HepG2 (cell line): ENCODE data around the gene MAPK6.

Experiments
- CHCHD3 ChIP-seq: sonication (generic); formaldehyde crosslinking; IDR thresholded peaks from 2 replicates; pipeline ENCODE4 v1.8.0; 2022; ENCODE audit warnings: mild to moderate bottlenecking, missing genetic modification reagents, moderate library complexity
- CHD2 ChIP-seq: IDR thresholded peaks from 2 replicates; pipeline ENCODE4 v1.6.1; 2011; ENCODE audit warnings: low read depth, low read length, improper control_type of control experiment
- CTCF ChIP-seq: sonication (generic); formaldehyde crosslinking; IDR thresholded peaks from 2 replicates; pipeline ENCODE4 v1.5.0; 2020; ENCODE audit warnings: mild to moderate bottlenecking, missing genetic modification reagents, moderate library complexity
- KLF12 ChIP-seq: sonication (generic); formaldehyde crosslinking; IDR thresholded peaks from 2 replicates; pipeline ENCODE4 v1.4.0; 2020; ENCODE audit warnings: missing genetic modification reagents, borderline replicate concordance
- MYPOP ChIP-seq: sonication (generic); formaldehyde crosslinking; IDR thresholded peaks from 2 replicates; pipeline ENCODE4 v1.8.1; 2023; ENCODE audit warnings: mild to moderate bottlenecking, moderate library complexity, missing genetic modification reagents
- NFYB ChIP-seq: sonication (generic); formaldehyde crosslinking; IDR thresholded peaks from 2 replicates; pipeline ENCODE4 v1.4.0; 2020; ENCODE audit warnings: missing genetic modification reagents
- PATZ1 ChIP-seq: sonication (generic); formaldehyde crosslinking; IDR thresholded peaks from 2 replicates; pipeline ENCODE4 v1.4.0; 2020; ENCODE audit warnings: missing genetic modification reagents
- PTBP1 ChIP-seq: fragments of 200-400 bp; formaldehyde crosslinking; IDR thresholded peaks from 2 replicates; pipeline ENCODE4 v1.6.1; 2018; ENCODE audit warnings: low read length, low read depth; ENCODE audit not compliant: poor library complexity, severe bottlenecking
- RELA ChIP-seq: sonication (generic); formaldehyde crosslinking; IDR thresholded peaks from 2 replicates; pipeline ENCODE4 v1.4.0; 2020; ENCODE audit warnings: missing genetic modification reagents
- SNAPC2 ChIP-seq: sonication (generic); formaldehyde crosslinking; IDR thresholded peaks from 2 replicates; pipeline ENCODE4 v1.8.1; 2022; ENCODE audit warnings: mild to moderate bottlenecking, missing genetic modification reagents
- YY1 ChIP-seq: IDR thresholded peaks from 2 replicates; pipeline ENCODE4 v1.6.1; 2011; ENCODE audit warnings: low read length, low read depth, moderate library complexity, mild to moderate bottlenecking; ENCODE audit not compliant: insufficient read depth, insufficient replicate concordance
- ZBTB4 ChIP-seq: sonication (generic); formaldehyde crosslinking; IDR thresholded peaks from 2 replicates; pipeline ENCODE4 v1.4.0; 2020; ENCODE audit warnings: missing genetic modification reagents, mild to moderate bottlenecking, borderline replicate concordance
- ZFP82 ChIP-seq: sonication (generic); formaldehyde crosslinking; IDR thresholded peaks from 2 replicates; pipeline ENCODE4 v1.5.1; 2020; ENCODE audit warnings: mild to moderate bottlenecking, missing genetic modification reagents, borderline replicate concordance
- ZNF883 ChIP-seq: sonication (generic); formaldehyde crosslinking; IDR thresholded peaks from 2 replicates; pipeline ENCODE4 v1.5.1; 2020; ENCODE audit warnings: mild to moderate bottlenecking, missing genetic modification reagents; ENCODE audit errors: not compliant biosample characterization

GRCh38 chr15:52030010-52030409 lies 11.0 kb downstream of the MAPK6 start:
- TF ChIP-seq CHD2 (no peak), ZNF883 (no peak), CTCF (no peak), ZBTB4 (no peak), PATZ1 (CRISPR knock-in tag) (no peak), PTBP1 (no peak), RELA (CRISPR knock-in tag) (no peak), MYPOP (CRISPR knock-in tag) (no peak), CHCHD3 (CRISPR knock-in tag) (no peak), KLF12 (CRISPR knock-in tag) (no peak), YY1 (no peak), NFYB (CRISPR knock-in tag) (no peak), SNAPC2 (CRISPR knock-in tag) (no peak), ZFP82 (no peak)
